RWPE2 (cell line): ENCODE data around the gene NFKB2.

Source experiments
- ATAC-seq: fragments of 200-7000 bp; cut with Tn5 transposase; 3 replicates; pipeline ENCODE4 v1.9.1; 2021; ENCODE audit warnings: low read depth
- DNase-seq: peaks from one replicate; pipeline ENCODE4 v3.0.0-alpha.2; 2020; ENCODE audit warnings: low spot score
- H3K27ac ChIP-seq: fragments of 450-650 bp; 2 replicates; pipeline ENCODE4 v1.5.1; 2017; ENCODE audit warnings: mild to moderate bottlenecking; ENCODE audit not compliant: poor library complexity, severe bottlenecking
- H3K27me3 ChIP-seq: fragments of 250-450 bp; sonication (Bioruptor Pico); 2 replicates; pipeline ENCODE4 v1.5.1; 2021; ENCODE audit warnings: mild to moderate bottlenecking, moderate library complexity; ENCODE audit not compliant: insufficient read depth, poor library complexity, severe bottlenecking
- H3K36me3 ChIP-seq: fragments of 250-450 bp; sonication (Bioruptor Pico); 2 replicates; pipeline ENCODE4 v1.5.1; 2020; ENCODE audit warnings: low read depth, mild to moderate bottlenecking, moderate library complexity
- H3K4me1 ChIP-seq: fragments of 250-450 bp; sonication (Bioruptor Pico); 2 replicates; pipeline ENCODE4 v1.5.1; 2021; ENCODE audit warnings: mild to moderate bottlenecking, moderate library complexity; ENCODE audit not compliant: insufficient read depth, poor library complexity, severe bottlenecking
- H3K4me3 ChIP-seq: fragments of 250-450 bp; sonication (Bioruptor Pico); 2 replicates; pipeline ENCODE4 v1.5.1; 2021; ENCODE audit warnings: mild to moderate bottlenecking, moderate library complexity; ENCODE audit not compliant: severe bottlenecking
- H3K9me3 ChIP-seq: fragments of 250-450 bp; sonication (Bioruptor Pico); 2 replicates; pipeline ENCODE4 v1.5.1; 2021; ENCODE audit warnings: mild to moderate bottlenecking, moderate library complexity; ENCODE audit not compliant: severe bottlenecking
- TF ChIP-seq, protein P1 (sequence below): fragments of 450-650 bp; IDR thresholded peaks from one replicate; pipeline ENCODE4 v1.5.1; 2017; ENCODE audit warnings: mild to moderate bottlenecking, moderate library complexity; ENCODE audit not compliant: poor library complexity, severe bottlenecking

The NFKB2 gene

DNA sequence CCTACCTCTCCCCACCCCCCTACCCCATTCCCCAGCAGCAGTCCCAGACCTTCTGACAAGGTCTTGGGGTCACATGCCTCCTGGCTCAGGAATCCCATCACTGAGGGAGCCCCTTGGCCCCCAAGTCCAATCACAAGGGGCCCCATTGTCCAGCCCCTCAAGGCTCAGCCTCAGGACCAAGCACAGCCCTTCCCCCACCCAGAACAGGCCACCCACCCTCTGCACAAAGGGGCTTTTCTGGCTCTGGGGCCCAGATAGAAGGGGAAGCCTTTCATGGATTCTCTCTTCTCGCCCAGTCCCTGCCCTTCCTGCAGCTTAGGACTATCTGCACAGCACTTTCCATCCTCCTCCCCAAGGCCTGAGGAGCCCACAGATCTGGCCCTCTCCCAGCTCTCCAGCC, 29.9 kb downstream of the NFKB2 start:
- no peak for DNase-seq
- no peak for ATAC-seq
- Histone ChIP-seq H3K36me3 (peaks cover 10% of the 10 kb centered on the region), H3K4me3 (no peak overlapping the region), H3K9me3 (no peaks in the 10 kb centered on the region), H3K4me1 (no peaks in the 10 kb centered on the region), H3K27ac (no peak overlapping the region), H3K27me3 (no peaks in the 10 kb centered on the region)
- TF ChIP-seq, protein P1, sequence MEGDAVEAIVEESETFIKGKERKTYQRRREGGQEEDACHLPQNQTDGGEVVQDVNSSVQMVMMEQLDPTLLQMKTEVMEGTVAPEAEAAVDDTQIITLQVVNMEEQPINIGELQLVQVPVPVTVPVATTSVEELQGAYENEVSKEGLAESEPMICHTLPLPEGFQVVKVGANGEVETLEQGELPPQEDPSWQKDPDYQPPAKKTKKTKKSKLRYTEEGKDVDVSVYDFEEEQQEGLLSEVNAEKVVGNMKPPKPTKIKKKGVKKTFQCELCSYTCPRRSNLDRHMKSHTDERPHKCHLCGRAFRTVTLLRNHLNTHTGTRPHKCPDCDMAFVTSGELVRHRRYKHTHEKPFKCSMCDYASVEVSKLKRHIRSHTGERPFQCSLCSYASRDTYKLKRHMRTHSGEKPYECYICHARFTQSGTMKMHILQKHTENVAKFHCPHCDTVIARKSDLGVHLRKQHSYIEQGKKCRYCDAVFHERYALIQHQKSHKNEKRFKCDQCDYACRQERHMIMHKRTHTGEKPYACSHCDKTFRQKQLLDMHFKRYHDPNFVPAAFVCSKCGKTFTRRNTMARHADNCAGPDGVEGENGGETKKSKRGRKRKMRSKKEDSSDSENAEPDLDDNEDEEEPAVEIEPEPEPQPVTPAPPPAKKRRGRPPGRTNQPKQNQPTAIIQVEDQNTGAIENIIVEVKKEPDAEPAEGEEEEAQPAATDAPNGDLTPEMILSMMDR, result no peak

DNA sequence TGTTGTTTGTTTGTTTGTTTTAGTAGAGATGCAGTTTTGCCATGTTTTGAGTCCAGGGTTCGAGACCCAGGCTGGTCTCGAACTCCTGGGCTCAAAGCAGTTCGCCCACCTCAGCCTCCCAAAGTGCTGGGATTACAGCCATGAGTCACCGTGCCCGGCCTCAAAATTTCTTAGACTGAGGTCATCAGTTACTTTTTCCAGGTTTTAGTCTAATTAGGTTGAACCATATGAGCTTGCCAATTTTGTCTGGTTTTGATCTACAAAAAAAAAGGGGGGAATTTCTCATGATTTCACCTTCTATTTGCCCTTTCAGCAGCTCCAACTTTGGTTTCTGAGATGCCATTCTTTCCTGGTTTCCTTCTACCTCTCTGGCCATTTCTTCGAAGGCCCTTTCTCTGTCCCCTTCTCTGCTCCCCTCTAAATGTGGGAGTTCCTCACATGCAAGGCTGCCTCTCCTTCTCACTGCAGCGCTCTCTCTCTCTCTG, 31.3 kb downstream of the NFKB2 start:
- Histone ChIP-seq H3K9me3 (no peaks in the 10 kb centered on the region), H3K4me1 (peaks cover 5% of the 10 kb centered on the region), H3K27me3 (no peaks in the 10 kb centered on the region), H3K4me3 (no peak overlapping the region), H3K36me3 (peaks cover 18% of the 10 kb centered on the region), H3K27ac (no peak overlapping the region)
- TF ChIP-seq, protein P1, result no peak
- no peak for ATAC-seq
- DNase-seq, result no peak

DNA sequence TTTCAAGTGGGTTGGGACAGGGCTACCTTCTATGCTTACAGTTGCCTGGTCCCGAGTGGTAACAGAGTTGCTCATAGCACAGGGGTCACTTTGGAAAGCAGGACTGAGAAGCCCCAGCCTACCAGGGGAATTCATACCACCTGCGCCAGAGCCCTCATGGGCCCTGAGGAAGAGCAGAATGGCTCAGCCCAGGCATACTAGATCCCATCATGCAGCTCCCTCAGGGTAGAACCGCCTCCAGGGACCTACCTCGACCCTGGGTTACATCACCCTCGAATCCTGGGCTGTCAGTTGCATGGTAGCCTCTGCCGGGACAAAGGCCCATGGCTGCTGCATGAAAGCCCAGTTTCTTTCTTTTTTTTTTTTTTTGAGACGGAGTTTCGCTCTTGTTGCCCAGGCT, 34.0 kb downstream of the NFKB2 start:
- H3K27me3 ChIP-seq, result no peaks in the 10 kb centered on the region
- H3K9me3 ChIP-seq, result no peaks in the 10 kb centered on the region
- peaks cover 11% of the 10 kb centered on the region for H3K36me3 ChIP-seq
- TF ChIP-seq, protein P1, result no peak
- no peak for DNase-seq
- H3K4me1 ChIP-seq, result peaks cover 5% of the 10 kb centered on the region
- H3K27ac ChIP-seq, result no peak overlapping the region
- no peak for ATAC-seq
- no peak overlapping the region for H3K4me3 ChIP-seq

DNA sequence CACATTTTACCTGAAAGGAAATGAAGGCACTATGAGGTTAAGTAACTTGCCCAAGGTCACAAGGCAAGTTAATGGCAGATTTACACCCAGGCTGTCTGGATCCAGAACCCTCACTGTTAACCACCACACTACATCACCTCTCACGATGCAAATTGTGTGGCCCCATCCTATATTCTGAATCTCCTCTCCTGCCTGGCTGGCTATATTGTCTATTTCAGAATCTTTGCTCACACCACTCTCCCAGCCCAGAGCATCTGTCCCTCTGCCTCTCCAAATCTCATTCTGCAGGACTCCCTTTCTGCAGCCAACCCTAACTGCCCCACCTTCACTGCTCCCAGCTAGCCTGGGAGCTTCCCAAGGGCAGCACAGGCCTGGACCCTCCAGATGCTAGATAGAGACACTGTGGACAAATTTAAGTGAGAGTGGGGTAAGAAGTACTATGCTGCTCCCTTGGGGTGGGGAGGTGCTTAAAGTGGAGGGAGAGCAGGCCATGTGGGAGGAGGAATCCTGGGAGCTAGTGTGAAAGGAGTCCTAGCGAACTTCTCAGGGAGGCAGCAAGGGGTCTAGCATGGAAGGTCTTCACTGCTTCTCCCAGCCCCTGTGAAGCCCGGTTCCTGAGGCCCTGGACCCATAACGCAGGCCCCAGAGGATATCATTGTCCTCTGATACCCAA, 36.1 kb downstream of the NFKB2 start:
- Histone ChIP-seq H3K4me3 (peak overlapping the region; percentile 65), H3K36me3 (peaks cover 11% of the 10 kb centered on the region), H3K9me3 (no peaks in the 10 kb centered on the region), H3K27me3 (no peaks in the 10 kb centered on the region), H3K27ac (peak overlapping the region; percentile 56), H3K4me1 (peaks cover 10% of the 10 kb centered on the region)
- TF ChIP-seq, protein P1, result no peak
- ATAC-seq (peak; percentile 7; the same call in 1 of the 3 replicates), DNase-seq (no peak)
